ENCODE measurements around the gene WSCD1.

Gene WSCD1

GRCh38 chr17:6056104-6056503, 14.1 kb upstream of the WSCD1 start:
- H3K36me3 ChIP-seq (ENCODE audit: control insufficient read depth in 2 of 2, insufficient read depth in 1 of 2, low read length in 2 of 2), result no peaks in the 10 kb centered on the region
- TF ChIP-seq ZSCAN16 (tag by site-specific recombination; IDR thresholded peaks at IDR 0.05), result no peak
- no peak for TF ChIP-seq OVOL3 (tag by site-specific recombination; IDR thresholded peaks at IDR 0.05)
- no peak for TF ChIP-seq KLF9 (tag by site-specific recombination; IDR thresholded peaks at IDR 0.05; ENCODE audit: low read depth)
- TF ChIP-seq OSR2 (tag by site-specific recombination; IDR thresholded peaks at IDR 0.05), result no peak
- no peak for TF ChIP-seq ZNF133 (tag by site-specific recombination; IDR thresholded peaks at IDR 0.05)
- no peak for TF ChIP-seq BCL11B (tag by site-specific recombination; IDR thresholded peaks at IDR 0.05; ENCODE audit: low read depth)
- no peak for TF ChIP-seq ZNF223 (tag by site-specific recombination; IDR thresholded peaks at IDR 0.05)
- TF ChIP-seq ZNF791 (tag by site-specific recombination; IDR thresholded peaks at IDR 0.05), result no peak
- TF ChIP-seq ZXDB (tag by site-specific recombination; IDR thresholded peaks at IDR 0.05), result no peak
- no peak for TF ChIP-seq ZNF23 (tag by site-specific recombination; IDR thresholded peaks at IDR 0.05; ENCODE audit: borderline replicate concordance)
- no peak for TF ChIP-seq RBAK (tag by site-specific recombination; IDR thresholded peaks at IDR 0.05)
- no peak for TF ChIP-seq ZNF112 (tag by site-specific recombination; IDR thresholded peaks at IDR 0.05)
- no peak for TF ChIP-seq REPIN1 (tag by site-specific recombination; IDR thresholded peaks at IDR 0.05; ENCODE audit: low read depth)
- TF ChIP-seq ZNF48 (tag by site-specific recombination; IDR thresholded peaks at IDR 0.05), result no peak
- TF ChIP-seq ZNF747 (tag by site-specific recombination; IDR thresholded peaks at IDR 0.05), result no peak
- no peak for TF ChIP-seq ZBTB11 (tag by site-specific recombination; conservative IDR thresholded peaks at IDR 0.05; ENCODE audit: low read depth)
- no peak for TF ChIP-seq KLF7 (tag by site-specific recombination; IDR thresholded peaks at IDR 0.05; ENCODE audit: borderline replicate concordance)
- H3K4me3 ChIP-seq (ENCODE audit: low read depth, low read length), result no peak overlapping the region
- no peaks in the 10 kb centered on the region for H3K4me1 ChIP-seq (ENCODE audit: control insufficient read depth, insufficient read depth, low read length)
- ChIA-PET CTCF (no interaction called here), POLR2A (no interaction called here)
- no peak overlapping the region for H3K27ac ChIP-seq (ENCODE audit: extremely low read depth, low read depth, low read length)
- no peaks in the 10 kb centered on the region for H3K9me3 ChIP-seq (ENCODE audit: control insufficient read depth, insufficient read depth, low read depth, low read length)

- Histone ChIP-seq H3K4me1 (ENCODE audit: control insufficient read depth, insufficient read depth, low read length) (no peaks in the 10 kb centered on the region), H3K27ac (ENCODE audit: extremely low read depth, low read depth, low read length) (no peak overlapping the region), H3K9me3 (ENCODE audit: control insufficient read depth, insufficient read depth, low read depth, low read length) (no peaks in the 10 kb centered on the region), H3K4me3 (ENCODE audit: low read depth, low read length) (no peak overlapping the region), H3K36me3 (ENCODE audit: control insufficient read depth in 2 of 2, insufficient read depth in 1 of 2, low read length in 2 of 2) (no peaks in the 10 kb centered on the region)
- no peak for TF ChIP-seq ZNF354C (tag by site-specific recombination; IDR thresholded peaks at IDR 0.05; ENCODE audit: borderline replicate concordance, low read depth)
- no peak for TF ChIP-seq ZNF426 (tag by site-specific recombination; IDR thresholded peaks at IDR 0.05)
- no peak for TF ChIP-seq ZNF16 (tag by site-specific recombination; IDR thresholded peaks at IDR 0.05; ENCODE audit: low read depth)
- no peak for TF ChIP-seq ZNF776 (tag by site-specific recombination; IDR thresholded peaks at IDR 0.05; ENCODE audit: borderline replicate concordance)
- TF ChIP-seq ZNF335 (tag by site-specific recombination; conservative IDR thresholded peaks at IDR 0.05), result no peak
- TF ChIP-seq ZNF777 (tag by site-specific recombination; IDR thresholded peaks at IDR 0.05; ENCODE audit: borderline replicate concordance), result no peak
- no peak for TF ChIP-seq ZBTB49 (tag by site-specific recombination; IDR thresholded peaks at IDR 0.05; ENCODE audit: low read depth)
- no peak for TF ChIP-seq KLF16 (tag by site-specific recombination; IDR thresholded peaks at IDR 0.05)
- TF ChIP-seq ZNF555 (tag by site-specific recombination; conservative IDR thresholded peaks at IDR 0.05), result no peak
- TF ChIP-seq KLF17 (tag by site-specific recombination; IDR thresholded peaks at IDR 0.05), result no peak
- no peak for TF ChIP-seq TCF7L2 (IDR thresholded peaks at IDR 0.05; ENCODE audit: borderline replicate concordance, low read depth, low read length)
- TF ChIP-seq ZNF785 (tag by site-specific recombination; IDR thresholded peaks at IDR 0.05), result no peak
- no peak for TF ChIP-seq ZNF704 (tag by site-specific recombination; IDR thresholded peaks at IDR 0.05)
- no peak for TF ChIP-seq ZNF174 (tag by site-specific recombination; IDR thresholded peaks at IDR 0.05)
- TF ChIP-seq KLF7 (tag by site-specific recombination; IDR thresholded peaks at IDR 0.05; ENCODE audit: borderline replicate concordance), result no peak
- POLR2A ChIA-PET, result no interaction called here
- CTCF ChIA-PET, result interaction anchor here (1.1 kb wide), 1 partner anchor 12 kb away, joined by 5 read pairs; no protein-coding TSS in a partner anchor
Observed at GRCh38 chr17:6057562-6057961, 12.6 kb upstream of the WSCD1 start.

Measured in HEK293 (cell line).